ENCODE measurements around the gene ARL4A. TPM values are rescaled to one million over a fixed set of nuclear protein-coding genes. Genes with fewer than 3 reads are reported as not detected.

ARL4A gene
- total and polyA plus RNA-seq, 9 of the 15 experiments (the other 6 are each of a cell fraction or from before 2014, with no cell fraction given), result 118 to 688 (median 172) TPM

- TF ChIP-seq NONO (IDR thresholded peaks at IDR 0.05; ENCODE audit: low read depth in 2 of 2, low read length in 1 of 2) (0 out of 4 replicates have a peak, but pooled peaks of 1 of the 2 experiments have one; percentile 17), MAX (CRISPR knock-in tag; IDR thresholded peaks at IDR 0.05) (no peak)
These were observed 26.9 kb downstream of the ARL4A start (continued) for GRCh38 chr7:12714379-12714737.

GRCh38 chr7:12715372-12716133 is 28.1 kb downstream of the ARL4A start:
- Histone ChIP-seq H3K4me1 (replicated peaks in 1 of 2; ENCODE audit: control insufficient read depth in 2 of 2, insufficient read depth in 2 of 2, low read length in 2 of 2) (peaks cover 10 to 50% of the 10 kb centered on the region in 2 experiments), H3K36me3 (ENCODE audit: control insufficient read depth, insufficient read depth, low read length) (no peaks in the 10 kb centered on the region; the same call in 2 of the 3 replicates), H3K27me3 (ENCODE audit: control insufficient read depth in 2 of 2, insufficient read depth in 2 of 2, low read length in 2 of 2) (no peaks in the 10 kb centered on the region), H4K20me1 (replicated peaks; ENCODE audit: control insufficient read depth, insufficient read depth, low read length) (no peaks in the 10 kb centered on the region), H2AFZ (ENCODE audit: low read depth, low read length) (peak overlapping the region; percentile 36; the same call in 1 of the 2 replicates), H3K27ac (ENCODE audit: extremely low read depth, low read depth, low read length) (peak overlapping the region; percentile 98), H3K9me3 (replicated peaks; ENCODE audit: control insufficient read depth, insufficient read depth, low read depth, low read length) (no peaks in the 10 kb centered on the region), H3K79me2 (ENCODE audit: control insufficient read depth, insufficient read depth, low read length) (peaks cover 76% of the 10 kb centered on the region), H3K9me1 (ENCODE audit: control insufficient read depth, insufficient read depth, low read length) (no peaks in the 10 kb centered on the region), H3K4me3 (peak overlapping the region; percentile 56), H3K4me2 (ENCODE audit: insufficient read depth, low read length) (peak overlapping the region; percentile 95), H3K9ac (ENCODE audit: insufficient read depth in 1 of 2, low read depth in 2 of 2, low read length in 2 of 2) (peak overlapping the region; percentile 81 to 96; a peak in 3 of 4 replicates)
- peak; percentile 86 for ATAC-seq
- WGBS (ENCODE audit: insufficient coverage, low coverage, missing lambda C conversion rate), result 0% methylated on average over 12 of the region's 12 CpGs
- FAIRE-seq, result peak; percentile 98
- in situ Hi-C loops (cut with MboI) (loop anchor here (25.0 kb wide), 1 partner anchor 1272 kb away; the partner anchor contains the start of gene ETV1), intact Hi-C loops (cut with micrococcal nuclease) (loop anchor here (1.0 to 5.0 kb wide), 6 partner anchors 10 to 1272 kb away; partner anchors contain the start of genes ARL4A, ETV1 and VWDE)
- BruUV-seq (replicated peaks), result TSS peak; percentile 96
- peak; percentile 74 to 98 (median 82) for DNase-seq (ENCODE audit: extremely low read depth in 1 of 4, low spot score in 3 of 4)
- ChIA-PET POLR2A (interaction anchor here (0.9 to 4.4 kb wide), 13 partner anchors 10 to 528 kb away, joined by 3 to 52 read pairs (median 7); partner anchors contain the start of gene ARL4A), CTCF (ENCODE audit: low intra/inter-chr PET ratio) (interaction anchor here (1.1 kb wide), 1 partner anchor 8 kb away, joined by 6 read pairs; no protein-coding TSS in a partner anchor)
- TF ChIP-seq IRF1 (CRISPR knock-in tag; IDR thresholded peaks at IDR 0.05; ENCODE audit: borderline replicate concordance), result no peak
- peak; percentile 86 to 97 for TF ChIP-seq AFF1 (IDR thresholded peaks at IDR 0.05; ENCODE audit: low read depth in 1 of 2, partially characterized antibody in 2 of 2)
- peak; percentile 81 for TF ChIP-seq NCOR1 (IDR thresholded peaks at IDR 0.05)
- no peak for TF ChIP-seq STAT6 (CRISPR knock-in tag; IDR thresholded peaks at IDR 0.05)
- TF ChIP-seq ZNF830 (CRISPR knock-in tag; IDR thresholded peaks at IDR 0.05), result no peak
- 0 out of 2 replicates have a peak, but pooled peaks have one; percentile 34 for TF ChIP-seq HBP1 (CRISPR knock-in tag; IDR thresholded peaks at IDR 0.05)
